Ovary (tissue), 9 donors: ENCODE measurements around the gene KEAP1. TPM values are rescaled to one million over a fixed set of nuclear protein-coding genes. Genes with fewer than 3 reads are reported as not detected.
"Not testable (repeated sequence)": the region's sequence is repeated elsewhere in the genome, so short reads cannot be mapped to it uniquely, and the experiment has no call there.

Experiments used
- DNase-seq, 5 donors: peaks; one replicate each; pipeline ENCODE4 v3.0.0-alpha.2; 2019 to 2020
- H3K27ac ChIP-seq, 2 donors: fragments of 200-600 bp; one replicate each; pipeline versions ENCODE4 v1.5.1 to v1.8.0; 2019 to 2022
- H3K27me3 ChIP-seq: fragments of 200-600 bp; one replicate; pipeline ENCODE4 v1.8.0; 2022
- H3K36me3 ChIP-seq: fragments of 200-600 bp; sonication (generic); one replicate; pipeline ENCODE4 v1.5.1; 2019
- H3K4me1 ChIP-seq: one replicate; pipeline ENCODE4 v1.8.1; 2013; ENCODE audit warnings: mild to moderate bottlenecking, moderate library complexity; ENCODE audit not compliant: insufficient read depth
- H3K4me3 ChIP-seq: fragments of 200-600 bp; sonication (generic); one replicate; pipeline ENCODE4 v1.5.1; 2017
- H3K9me3 ChIP-seq, 2 donors: fragments of 200-600 bp in 1 of 2; sonication (generic) in 1 of 2; one replicate each; pipeline versions ENCODE4 v1.5.1 to v1.8.1; 2013 to 2019; ENCODE audit warnings: mild to moderate bottlenecking in 1 of 2, moderate library complexity in 1 of 2
- CTCF ChIP-seq, 3 donors: fragments of 450-650 bp in 2 of 3; fragments of 200-600 bp in 1 of 3; IDR thresholded peaks; one replicate each; pipeline versions ENCODE4 v1.5.1 to v1.8.0; 2016 to 2022; ENCODE audit warnings: antibody characterized with exemption in 3 of 3, mild to moderate bottlenecking in 1 of 3
- EP300 ChIP-seq: sonication (generic); formaldehyde crosslinking; IDR thresholded peaks from one replicate; pipeline ENCODE4 v1.6.1; 2017; ENCODE audit warnings: antibody characterized with exemption
- POLR2A ChIP-seq: fragments of 450-650 bp; IDR thresholded peaks from one replicate; pipeline ENCODE4 v1.6.1; 2017; ENCODE audit warnings: antibody characterized with exemption, mild to moderate bottlenecking, moderate library complexity
- WGBS, 3 donors: extraction: QIAGEN DNeasy Blood & Tissue Kit in 1 of 3; methylation state at CpG; one replicate each; pipeline versions ENCODE4 v1.1.5 to v1.1.7; 2013 to 2017; 5-methylcytosine and 5-hydroxymethylcytosine counted together
- intact Hi-C, 4 donors: fragments of 100-400 bp; cut with DNase I; formaldehyde crosslinking; loops; one replicate each; pipeline versions ENCODE4 v1.11.0 to v1.15.1; 2022 to 2023
- polyA plus RNA-seq, 2 donors: library from polyadenylated mRNA; stranded (reverse); fragments of 200-250 nt in 1 of 2; fragments of 350-450 nt in 1 of 2; fragmentation: Illumina TruSeq in 1 of 2; extraction: RNeasy Lipid Tissue Mini Kit (QIAGEN cat#74804) in 1 of 2; gene quantifications; one replicate each; pipeline ENCODE4 v1.2.3, GENCODE V29; 2013 to 2014
- total RNA-seq, 7 donors: library from RNA; depleted of rRNA in 2 of 7; stranded (reverse); fragments of >200 nt in 2 of 7; fragmentation: NEBNext Ultra II Directional in 3 of 7; extraction: Animal tissue kit (Norgen Biotek cat#: 25700) in 3 of 7; gene quantifications; one replicate each; pipeline versions ENCODE4 v1.1.0 to v1.2.4, GENCODE V29; 2016 to 2023
- donor health status: DM: no; HTN: no; CAD: no; lungs with moderate emphysema.
- donor health status: DM: no; HTN: no; CAD: no.
- donor health status: Bipolar disorder and iron deficiency.
- donor health status: DM: yes; HTN: yes; CAD: no.
- donor health status: DM: no; HTN: no; CAD: no.
- donor health status: DM: yes; HTN: yes; CAD: no.

KEAP1 gene
- total and polyA plus RNA-seq, 9 donors, result 29.6 to 61.7 (median 42.2) TPM

GRCh38 chr19:10544753-10545251 lies 41.6 kb upstream of the KEAP1 start:
- Histone ChIP-seq H3K27me3 (no peaks in the 10 kb centered on the region), H3K4me3 (peak overlapping the region; percentile 99), H3K36me3 (no peaks in the 10 kb centered on the region), H3K9me3 (no peaks in the 10 kb centered on the region), H3K27ac (peak overlapping the region; percentile 84 to 95), H3K4me1 (peaks cover 2% of the 10 kb centered on the region)
- DNase-seq, result no peak
- 27 to 47% (median 31%) methylated on average over 23 of the region's 23 CpGs for WGBS, 3 donors
- TF ChIP-seq CTCF (IDR thresholded peaks at IDR 0.05) (no peak), EP300 (no peak), POLR2A (no peak)
- intact Hi-C loops, result no loop called here

GRCh38 chr19:10544242-10544752 lies 41.1 kb upstream of the KEAP1 start:
- intact Hi-C loops, result no loop called here
- 9 to 15% (median 14%) methylated on average over 22 of the region's 22 CpGs for WGBS, 3 donors
- TF ChIP-seq EP300, result no peak
- no peak for TF ChIP-seq CTCF (IDR thresholded peaks at IDR 0.05)
- TF ChIP-seq POLR2A, result no peak
- H3K4me3 ChIP-seq, result peak overlapping the region; percentile 99
- H3K36me3 ChIP-seq, result no peaks in the 10 kb centered on the region
- no peaks in the 10 kb centered on the region for H3K27me3 ChIP-seq
- DNase-seq, result peak; percentile 53 to 76 (median 56)
- H3K27ac ChIP-seq, result peak overlapping the region; percentile 84 to 95
- no peaks in the 10 kb centered on the region for H3K9me3 ChIP-seq
- peaks cover 2% of the 10 kb centered on the region for H3K4me1 ChIP-seq

DNA sequence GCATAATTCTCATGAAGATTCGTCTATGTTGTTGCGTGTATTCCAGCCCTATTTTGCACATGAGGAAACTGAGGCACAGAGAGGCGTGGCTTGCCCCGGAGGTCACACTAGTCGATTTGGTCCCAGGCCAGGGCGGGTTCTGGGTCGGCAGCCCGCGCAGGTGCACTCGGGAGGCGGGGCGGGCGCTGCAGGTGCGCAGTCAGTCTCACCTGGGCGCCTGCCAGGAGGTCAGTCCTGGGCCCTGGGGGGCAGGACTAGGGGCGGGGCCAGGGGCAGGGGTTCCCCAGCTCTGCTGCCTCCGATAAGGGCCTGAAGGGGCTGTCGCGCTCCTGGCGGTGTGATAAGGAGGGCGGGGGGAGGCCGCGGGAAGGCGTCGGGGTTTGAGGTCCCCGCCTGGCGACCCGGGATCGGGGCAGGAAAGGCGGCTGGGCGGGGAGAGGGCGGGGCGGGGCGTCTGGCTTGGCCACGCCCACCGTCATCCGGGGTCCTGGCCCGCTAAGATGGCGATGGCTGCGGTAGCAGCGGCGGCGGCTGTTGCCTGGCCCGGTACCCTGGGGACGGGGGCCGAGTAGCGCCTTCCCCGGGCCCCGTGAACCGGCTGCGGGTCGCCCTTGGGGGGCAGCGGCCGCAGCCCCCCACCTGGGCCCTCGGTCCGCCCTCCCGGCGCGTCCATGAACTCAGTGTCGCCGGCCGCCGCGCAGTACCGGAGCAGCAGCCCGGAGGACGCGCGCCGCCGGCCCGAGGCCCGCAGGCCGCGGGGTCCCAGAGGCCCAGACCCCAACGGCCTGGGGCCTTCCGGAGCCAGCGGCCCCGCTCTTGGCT lies 40.5 kb upstream of the KEAP1 start, which contains the start of gene ATG4D:
ATG4D (plus strand) TSS at position 485 of the 822 bp plus-strand sequence; CDS start at position 672, 187 bp downstream.
- DNase-seq, result peak; percentile 75 to 89 (median 81)
- Histone ChIP-seq H3K4me3 (peak within 1 kb of the TSS; percentile 99), H3K27ac (peak within 1 kb of the TSS; percentile 84 to 95), H3K36me3 (no peaks in the 10 kb centered on the region), H3K4me1 (peaks cover 2% of the 10 kb centered on the region), H3K27me3 (no peaks in the 10 kb centered on the region), H3K9me3 (no peaks in the 10 kb centered on the region)
- intact Hi-C loops, result no loop called here
- TF ChIP-seq POLR2A, result peak; percentile 65
- no peak for TF ChIP-seq EP300
- 0 to 1% (median 1%) methylated on average over 43 to 79 of the region's 79 CpGs for WGBS, 3 donors

DNA sequence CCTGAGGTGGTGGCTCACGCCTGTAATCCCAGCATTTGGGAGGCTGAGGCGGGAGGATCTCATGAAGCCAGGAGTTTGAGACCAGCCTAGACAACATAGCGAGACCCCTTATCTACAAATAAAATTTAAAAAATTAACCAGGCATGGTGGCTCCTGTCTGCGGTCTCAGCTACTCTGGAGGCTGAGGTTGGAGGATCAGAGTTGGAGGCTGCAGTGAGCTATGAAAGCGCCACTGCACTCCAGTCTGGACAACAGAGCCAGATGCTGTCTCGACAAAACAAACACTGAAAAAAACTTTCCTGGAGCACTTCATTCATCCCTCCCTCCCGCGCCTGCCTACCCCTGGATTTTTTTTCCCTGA lies 39.9 kb upstream of the KEAP1 start:
- no peaks in the 10 kb centered on the region for H3K9me3 ChIP-seq
- no peaks in the 10 kb centered on the region for H3K36me3 ChIP-seq
- peaks cover 2% of the 10 kb centered on the region for H3K4me1 ChIP-seq
- intact Hi-C loops, result no loop called here
- H3K4me3 ChIP-seq, result no peak overlapping the region
- DNase-seq, result no peak
- H3K27ac ChIP-seq, result peak overlapping the region in 1 of 2 donors; percentile 95
- TF ChIP-seq CTCF (IDR thresholded peaks at IDR 0.05), result no peak
- TF ChIP-seq POLR2A, result no peak
- no peak for TF ChIP-seq EP300
- 39 to 49% (median 44%) methylated on average over 8 of the region's 8 CpGs for WGBS, 3 donors
- H3K27me3 ChIP-seq, result no peaks in the 10 kb centered on the region

DNA sequence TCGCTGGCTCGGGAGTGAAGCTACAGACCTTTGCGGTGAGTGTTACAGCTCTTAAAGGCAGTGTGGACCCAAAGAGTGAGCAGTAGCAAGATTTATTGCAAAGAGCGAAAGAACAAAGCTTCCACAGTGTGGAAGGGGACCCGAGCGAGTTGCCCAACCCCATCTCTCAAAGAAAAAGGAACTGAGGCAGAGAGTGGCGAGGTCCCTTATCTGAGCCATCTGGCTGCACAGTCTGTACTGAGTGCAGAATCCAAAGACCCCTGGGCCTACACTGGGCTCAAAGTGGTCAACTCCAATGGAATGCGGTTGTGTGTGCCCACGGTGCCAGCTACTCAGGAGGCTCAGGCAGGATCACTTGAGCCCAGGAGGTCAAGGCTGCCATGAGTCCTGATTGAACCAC lies 35.9 kb upstream of the KEAP1 start:
- H3K36me3 ChIP-seq, H3K9me3 ChIP-seq, DNase-seq, intact Hi-C loops, H3K27ac ChIP-seq, H3K4me3 ChIP-seq, H3K4me1 ChIP-seq, H3K27me3 ChIP-seq: not testable (repeated sequence)
- 67 to 70% (median 70%) methylated on average over 9 of the region's 9 CpGs for WGBS, 3 donors
